Lower leg skin (tissue), 3 donors: ENCODE measurements around the gene CTNNB1.

Experiments
- POLR2A ChIP-seq, 2 donors: fragments of 450-650 bp; IDR thresholded peaks; one replicate each; pipeline ENCODE4 v1.6.1; 2016 to 2017; ENCODE audit warnings: antibody characterized with exemption in 2 of 2, mild to moderate bottlenecking in 1 of 2, moderate library complexity in 1 of 2
- TF ChIP-seq, protein P1 (sequence below), 3 donors: fragments of 450-650 bp; IDR thresholded peaks; one replicate each; pipeline ENCODE4 v1.5.1; 2016; ENCODE audit warnings: antibody characterized with exemption in 3 of 3, mild to moderate bottlenecking in 3 of 3, moderate library complexity in 2 of 3

DNA sequence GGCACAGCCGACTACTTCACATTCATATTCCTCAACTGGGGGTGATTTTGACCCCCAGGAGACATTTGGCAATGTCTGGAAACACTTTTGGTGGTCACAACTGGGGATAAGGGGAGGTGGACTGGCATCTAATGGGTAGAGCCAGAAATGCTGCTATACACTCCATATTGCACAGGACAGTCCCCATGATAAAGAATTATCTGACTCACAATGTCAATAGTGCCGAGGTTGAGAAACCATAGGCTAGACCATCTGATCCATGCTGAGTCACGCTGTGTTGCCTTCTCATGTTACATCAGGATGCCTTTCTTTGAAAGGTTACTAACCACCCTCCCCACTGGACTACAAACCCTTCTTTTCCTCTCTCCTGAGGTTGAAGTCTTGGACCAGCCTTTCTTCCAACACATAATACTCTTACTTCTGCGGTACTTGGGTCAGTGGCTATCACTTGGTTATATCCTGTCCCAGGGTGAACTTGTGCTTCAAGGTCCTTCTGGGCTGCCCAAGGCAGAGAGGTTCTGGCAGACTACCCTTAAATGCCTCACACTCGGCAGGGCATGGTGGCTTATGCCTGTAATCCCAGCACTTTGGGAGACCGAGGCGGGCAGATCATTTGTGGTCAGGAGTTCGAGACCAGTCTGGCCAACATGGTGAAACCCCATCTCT lies 68.8 kb downstream of the CTNNB1 start:
- TF ChIP-seq, protein P1, sequence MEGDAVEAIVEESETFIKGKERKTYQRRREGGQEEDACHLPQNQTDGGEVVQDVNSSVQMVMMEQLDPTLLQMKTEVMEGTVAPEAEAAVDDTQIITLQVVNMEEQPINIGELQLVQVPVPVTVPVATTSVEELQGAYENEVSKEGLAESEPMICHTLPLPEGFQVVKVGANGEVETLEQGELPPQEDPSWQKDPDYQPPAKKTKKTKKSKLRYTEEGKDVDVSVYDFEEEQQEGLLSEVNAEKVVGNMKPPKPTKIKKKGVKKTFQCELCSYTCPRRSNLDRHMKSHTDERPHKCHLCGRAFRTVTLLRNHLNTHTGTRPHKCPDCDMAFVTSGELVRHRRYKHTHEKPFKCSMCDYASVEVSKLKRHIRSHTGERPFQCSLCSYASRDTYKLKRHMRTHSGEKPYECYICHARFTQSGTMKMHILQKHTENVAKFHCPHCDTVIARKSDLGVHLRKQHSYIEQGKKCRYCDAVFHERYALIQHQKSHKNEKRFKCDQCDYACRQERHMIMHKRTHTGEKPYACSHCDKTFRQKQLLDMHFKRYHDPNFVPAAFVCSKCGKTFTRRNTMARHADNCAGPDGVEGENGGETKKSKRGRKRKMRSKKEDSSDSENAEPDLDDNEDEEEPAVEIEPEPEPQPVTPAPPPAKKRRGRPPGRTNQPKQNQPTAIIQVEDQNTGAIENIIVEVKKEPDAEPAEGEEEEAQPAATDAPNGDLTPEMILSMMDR (IDR thresholded peaks at IDR 0.05), result peak in 1 of 3 donors; percentile 54
- TF ChIP-seq POLR2A (IDR thresholded peaks at IDR 0.05), result no peak
